Trophoblast cell (in vitro differentiated cells and primary cell): ENCODE data around the gene CTNNA3.
A peak's percentile ranks its signal among the peaks of the same experiment; 100 is the strongest.

Experiments
- DNase-seq, 2 donors: peaks; one replicate each; pipeline ENCODE4 v3.0.0-alpha.2; 2016
- H2AFZ ChIP-seq: 2 replicates; pipeline ENCODE4 v1.6.1; 2013; ENCODE audit warnings: low read length, moderate library complexity, mild to moderate bottlenecking; ENCODE audit not compliant: insufficient read depth, poor library complexity
- H2AK5ac ChIP-seq: 2 replicates; pipeline ENCODE4 v1.6.1; 2013; ENCODE audit warnings: mild to moderate bottlenecking, low read length
- H2BK120ac ChIP-seq: 2 replicates; pipeline ENCODE4 v1.6.1; 2013; ENCODE audit warnings: low read length, mild to moderate bottlenecking, moderate library complexity; ENCODE audit not compliant: insufficient read depth, poor library complexity
- H2BK12ac ChIP-seq: 2 replicates; pipeline ENCODE4 v1.6.1; 2013; ENCODE audit warnings: mild to moderate bottlenecking, low read length, moderate library complexity
- H2BK5ac ChIP-seq: 2 replicates; pipeline ENCODE4 v1.6.1; 2013; ENCODE audit warnings: low read length, low read depth, moderate library complexity, mild to moderate bottlenecking; ENCODE audit not compliant: poor library complexity
- H3K14ac ChIP-seq: 2 replicates; pipeline ENCODE4 v1.6.1; 2013; ENCODE audit warnings: mild to moderate bottlenecking, low read length
- H3K18ac ChIP-seq: 2 replicates; pipeline ENCODE4 v1.6.1; 2013; ENCODE audit warnings: mild to moderate bottlenecking, low read length
- H3K23ac ChIP-seq: 2 replicates; pipeline ENCODE4 v1.6.1; 2013; ENCODE audit warnings: low read length
- H3K27ac ChIP-seq: 2 replicates; pipeline ENCODE4 v1.5.1; 2013; ENCODE audit warnings: low read depth, mild to moderate bottlenecking, inconsistent platforms, low read length, moderate library complexity
- H3K27me3 ChIP-seq: 2 replicates; pipeline ENCODE4 v1.6.1; 2013; ENCODE audit warnings: inconsistent platforms, mild to moderate bottlenecking, low read length, moderate library complexity; ENCODE audit not compliant: insufficient read depth
- H3K36me3 ChIP-seq, 2 experiments: 1 replicate in 1 of 2; 2 replicates in 1 of 2; pipeline ENCODE4 v1.6.1; 2013; ENCODE audit warnings: low read length in 2 of 2, mild to moderate bottlenecking in 2 of 2, moderate library complexity in 1 of 2; ENCODE audit not compliant: insufficient read depth in 2 of 2, control insufficient read depth in 1 of 2
- H3K4ac ChIP-seq: 2 replicates; pipeline ENCODE4 v1.6.1; 2013; ENCODE audit warnings: low read depth, mild to moderate bottlenecking, low read length, moderate library complexity
- H3K4me1 ChIP-seq, 2 experiments: 1 replicate in 1 of 2; 2 replicates in 1 of 2; pipeline ENCODE4 v1.6.1; 2013; ENCODE audit warnings: low read length in 2 of 2, mild to moderate bottlenecking in 2 of 2, moderate library complexity in 1 of 2; ENCODE audit not compliant: insufficient read depth in 2 of 2, control insufficient read depth in 1 of 2
- H3K4me2 ChIP-seq: 2 replicates; pipeline ENCODE4 v1.6.1; 2013; ENCODE audit warnings: inconsistent platforms, mild to moderate bottlenecking, low read length, moderate library complexity
- H3K4me3 ChIP-seq: 2 replicates; pipeline ENCODE4 v1.5.1; 2013; ENCODE audit warnings: mild to moderate bottlenecking, low read depth, low read length, inconsistent platforms
- H3K79me1 ChIP-seq: one replicate; pipeline ENCODE4 v1.6.1; 2013; ENCODE audit warnings: low read length
- H3K79me2 ChIP-seq: 2 replicates; pipeline ENCODE4 v1.6.1; 2013; ENCODE audit warnings: low read length, mild to moderate bottlenecking; ENCODE audit not compliant: control insufficient read depth, insufficient read depth, poor library complexity
- H3K9ac ChIP-seq: 2 replicates; pipeline ENCODE4 v1.6.1; 2013; ENCODE audit warnings: mild to moderate bottlenecking, low read length
- H3K9me3 ChIP-seq: 2 replicates; pipeline ENCODE4 v1.6.1; 2013; ENCODE audit warnings: low read depth, mild to moderate bottlenecking, control low read depth, inconsistent platforms, low read length; ENCODE audit not compliant: insufficient read depth
- H4K12ac ChIP-seq: 2 replicates; pipeline ENCODE4 v1.6.1; 2013; ENCODE audit warnings: low read depth, mild to moderate bottlenecking, low read length, moderate library complexity
- H4K8ac ChIP-seq: 2 replicates; pipeline ENCODE4 v1.6.1; 2013; ENCODE audit warnings: low read depth, mild to moderate bottlenecking, low read length, moderate library complexity
- H4K91ac ChIP-seq: one replicate; pipeline ENCODE4 v1.6.1; 2013; ENCODE audit warnings: low read depth, mild to moderate bottlenecking, low read length, moderate library complexity
- WGBS: extraction: QIAGEN DNeasy Blood & Tissue Kit; methylation state at CpG from one replicate; pipeline ENCODE4 v1.1.7; 2013; ENCODE audit warnings: missing lambda C conversion rate; ENCODE audit not compliant: insufficient read length, insufficient coverage; ENCODE audit errors: extremely low coverage; 5-methylcytosine and 5-hydroxymethylcytosine counted together

Gene CTNNA3

GRCh38 chr10:67668448-67668847 lies 27.5 kb downstream of the CTNNA3 start:
- no peak overlapping the region for H2AFZ ChIP-seq
- H2BK12ac ChIP-seq, result no peak overlapping the region
- H3K4ac ChIP-seq, result no peak overlapping the region
- H3K36me3 ChIP-seq, result no peaks in the 10 kb centered on the region
- H3K14ac ChIP-seq, result no peak overlapping the region
- H3K18ac ChIP-seq, result no peak overlapping the region
- no peaks in the 10 kb centered on the region for H3K27me3 ChIP-seq
- H3K79me1 ChIP-seq, result no peaks in the 10 kb centered on the region
- no peak overlapping the region for H3K27ac ChIP-seq
- no peak overlapping the region for H4K8ac ChIP-seq
- H3K4me2 ChIP-seq, result no peak overlapping the region
- H4K12ac ChIP-seq, result no peak overlapping the region
- H2BK120ac ChIP-seq, result no peak overlapping the region
- no peak overlapping the region for H3K23ac ChIP-seq
- no peak overlapping the region for H3K9ac ChIP-seq
- H2BK5ac ChIP-seq, result no peak overlapping the region
- H2AK5ac ChIP-seq, result no peak overlapping the region
- no peaks in the 10 kb centered on the region for H3K79me2 ChIP-seq
- H3K4me3 ChIP-seq, result no peak overlapping the region
- no peak overlapping the region for H4K91ac ChIP-seq
- peaks cover 0 to 2% of the 10 kb centered on the region in 2 experiments for H3K4me1 ChIP-seq
- no peak for DNase-seq
- no peaks in the 10 kb centered on the region for H3K9me3 ChIP-seq
- no CpG with 5 or more reads among the region's 3 CpGs for WGBS

GRCh38 chr10:67667035-67667425 lies 29.0 kb downstream of the CTNNA3 start:
- no CpG with 5 or more reads among the region's 1 CpG for whole genome bisulfite sequencing
- H2BK120ac ChIP-seq, result no peak overlapping the region

GRCh38 chr10:67666416-67667034 lies 29.5 kb downstream of the CTNNA3 start:
- Histone ChIP-seq H2BK5ac (no peak overlapping the region), H2AK5ac (no peak overlapping the region), H3K27ac (no peak overlapping the region), H2BK12ac (no peak overlapping the region), H3K4ac (no peak overlapping the region), H3K4me1 (peaks cover 0 to 2% of the 10 kb centered on the region in 2 experiments), H3K9me3 (no peaks in the 10 kb centered on the region), H3K18ac (no peak overlapping the region), H4K8ac (no peak overlapping the region), H3K27me3 (no peaks in the 10 kb centered on the region), H3K9ac (no peak overlapping the region), H3K36me3 (no peaks in the 10 kb centered on the region), H3K23ac (no peak overlapping the region), H3K4me2 (no peak overlapping the region), H3K79me1 (no peaks in the 10 kb centered on the region), H2AFZ (no peak overlapping the region), H3K14ac (no peak overlapping the region), H2BK120ac (no peak overlapping the region), H3K79me2 (no peaks in the 10 kb centered on the region), H3K4me3 (no peak overlapping the region), H4K91ac (no peak overlapping the region), H4K12ac (no peak overlapping the region)
- DNase-seq, result peak in 1 of 2 donors; percentile 43
- WGBS, result no CpG with 5 or more reads among the region's 1 CpG

More at GRCh38 chr10:67667035-67667425, 29.0 kb downstream of the CTNNA3 start:
- H3K27ac ChIP-seq, result no peak overlapping the region
- H3K9ac ChIP-seq, result no peak overlapping the region
- H2BK12ac ChIP-seq, result no peak overlapping the region
- peaks cover 0 to 2% of the 10 kb centered on the region in 2 experiments for H3K4me1 ChIP-seq
- H3K4me3 ChIP-seq, result no peak overlapping the region
- no peaks in the 10 kb centered on the region for H3K9me3 ChIP-seq
- no peaks in the 10 kb centered on the region for H3K27me3 ChIP-seq
- no peak overlapping the region for H4K12ac ChIP-seq
- no peak for DNase-seq
- H3K14ac ChIP-seq, result no peak overlapping the region
- no peak overlapping the region for H4K91ac ChIP-seq
- H3K23ac ChIP-seq, result no peak overlapping the region
- no peaks in the 10 kb centered on the region for H3K36me3 ChIP-seq
- H3K18ac ChIP-seq, result no peak overlapping the region
- no peak overlapping the region for H2AK5ac ChIP-seq
- H3K79me1 ChIP-seq, result no peaks in the 10 kb centered on the region
- H3K4ac ChIP-seq, result no peak overlapping the region
- no peaks in the 10 kb centered on the region for H3K79me2 ChIP-seq
- no peak overlapping the region for H4K8ac ChIP-seq
- no peak overlapping the region for H3K4me2 ChIP-seq
- H2BK5ac ChIP-seq, result no peak overlapping the region
- H2AFZ ChIP-seq, result no peak overlapping the region

GRCh38 chr10:67665491-67665890 lies 30.5 kb downstream of the CTNNA3 start:
- Histone ChIP-seq H3K14ac (no peak overlapping the region), H3K27me3 (no peaks in the 10 kb centered on the region), H3K4me3 (no peak overlapping the region), H3K27ac (no peak overlapping the region), H3K36me3 (no peaks in the 10 kb centered on the region), H3K79me1 (no peaks in the 10 kb centered on the region), H2BK12ac (no peak overlapping the region), H3K18ac (no peak overlapping the region), H2AK5ac (no peak overlapping the region), H2BK120ac (no peak overlapping the region), H3K23ac (no peak overlapping the region), H3K4me1 (peaks cover 0 to 2% of the 10 kb centered on the region in 2 experiments), H4K12ac (no peak overlapping the region), H2BK5ac (no peak overlapping the region), H3K4me2 (no peak overlapping the region), H4K91ac (no peak overlapping the region), H3K9me3 (no peaks in the 10 kb centered on the region), H3K9ac (no peak overlapping the region), H4K8ac (no peak overlapping the region), H2AFZ (no peak overlapping the region), H3K79me2 (no peaks in the 10 kb centered on the region), H3K4ac (no peak overlapping the region)
- DNase-seq, result no peak
